OCI-LY3 (cell line): ENCODE data around the gene MOB3B.
A peak's percentile ranks its signal among the peaks of the same experiment; 100 is the strongest.

Source experiments
- CTCF ChIP-seq: fragments of 200-600, 300-600 bp; sonication (generic); IDR thresholded peaks from 2 replicates; pipeline ENCODE4 v1.5.1; 2014; ENCODE audit warnings: antibody characterized with exemption, low read length, low read depth
- EZH2phosphoT487 ChIP-seq: fragments of 200-600 bp; shearing (Covaris generic); IDR thresholded peaks from 2 replicates; pipeline ENCODE4 v1.6.1; 2018; ENCODE audit warnings: antibody characterized with exemption, mixed run types, low read depth

- TF ChIP-seq CTCF (peak; percentile 44), EZH2phosphoT487 (no peak)
Observed at GRCh38 chr9:27548055-27548741, 18.6 kb upstream of the MOB3B start.
